ENCODE measurements around the gene LRRC27. TPM values are rescaled to one million over a fixed set of nuclear protein-coding genes. Genes with fewer than 3 reads are reported as not detected.
A peak's percentile ranks its signal among the peaks of the same experiment; 100 is the strongest.

LRRC27 gene
- total and polyA plus RNA-seq, 2 donors (not counting 1 experiment from before 2014, with no cell fraction given): 4.1 to 11.7 TPM

- H3K9me3 ChIP-seq (ENCODE audit: control insufficient read depth, insufficient read depth, low read depth, low read length): no peaks in the 10 kb centered on the region
- DNase-seq (ENCODE audit: low read depth in 2 of 2): no peak
- H3K27ac ChIP-seq (ENCODE audit: insufficient read depth, low read length): no peak overlapping the region
- H3K27me3 ChIP-seq (ENCODE audit: control insufficient read depth, insufficient read depth, low read length): no peaks in the 10 kb centered on the region
- H2AFZ ChIP-seq (ENCODE audit: low read length): no peak overlapping the region
- H3K4me3 ChIP-seq (replicated peaks in 1 of 4; ENCODE audit: control extremely low read depth in 1 of 4, insufficient read depth in 1 of 4, low read depth in 3 of 4, low read length in 4 of 4): no peak overlapping the region
- no peak overlapping the region for H3K4me2 ChIP-seq (ENCODE audit: extremely low read depth, insufficient read depth, low read length)
- H3K4me1 ChIP-seq (ENCODE audit: control insufficient read depth, extremely low read depth, insufficient read depth, low read length): no peaks in the 10 kb centered on the region
- H4K20me1 ChIP-seq (ENCODE audit: control insufficient read depth, extremely low read depth, insufficient read depth, low read length): no peaks in the 10 kb centered on the region
- H3K9ac ChIP-seq (ENCODE audit: insufficient read depth, low read length): no peak overlapping the region
- no peaks in the 10 kb centered on the region for H3K79me2 ChIP-seq (ENCODE audit: control insufficient read depth, insufficient read depth, low read length)
- H3K36me3 ChIP-seq (ENCODE audit: control insufficient read depth, insufficient read depth, low read length): peaks cover 2% of the 10 kb centered on the region
- TF ChIP-seq, protein P1, sequence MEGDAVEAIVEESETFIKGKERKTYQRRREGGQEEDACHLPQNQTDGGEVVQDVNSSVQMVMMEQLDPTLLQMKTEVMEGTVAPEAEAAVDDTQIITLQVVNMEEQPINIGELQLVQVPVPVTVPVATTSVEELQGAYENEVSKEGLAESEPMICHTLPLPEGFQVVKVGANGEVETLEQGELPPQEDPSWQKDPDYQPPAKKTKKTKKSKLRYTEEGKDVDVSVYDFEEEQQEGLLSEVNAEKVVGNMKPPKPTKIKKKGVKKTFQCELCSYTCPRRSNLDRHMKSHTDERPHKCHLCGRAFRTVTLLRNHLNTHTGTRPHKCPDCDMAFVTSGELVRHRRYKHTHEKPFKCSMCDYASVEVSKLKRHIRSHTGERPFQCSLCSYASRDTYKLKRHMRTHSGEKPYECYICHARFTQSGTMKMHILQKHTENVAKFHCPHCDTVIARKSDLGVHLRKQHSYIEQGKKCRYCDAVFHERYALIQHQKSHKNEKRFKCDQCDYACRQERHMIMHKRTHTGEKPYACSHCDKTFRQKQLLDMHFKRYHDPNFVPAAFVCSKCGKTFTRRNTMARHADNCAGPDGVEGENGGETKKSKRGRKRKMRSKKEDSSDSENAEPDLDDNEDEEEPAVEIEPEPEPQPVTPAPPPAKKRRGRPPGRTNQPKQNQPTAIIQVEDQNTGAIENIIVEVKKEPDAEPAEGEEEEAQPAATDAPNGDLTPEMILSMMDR (conservative IDR thresholded peaks at IDR 0.05 in 1 of 2, IDR thresholded peaks at IDR 0.05 in 1 of 2; ENCODE audit: low read depth in 1 of 2, low read length in 2 of 2): no peak
- no peak for TF ChIP-seq EZH2 (IDR thresholded peaks at IDR 0.05; ENCODE audit: low read length, missing control alignments)
Observed at GRCh38 chr10:132369636-132370185, 37.7 kb downstream of the LRRC27 start.

- Histone ChIP-seq H2AFZ (ENCODE audit: low read length) (no peak overlapping the region), H3K9ac (ENCODE audit: insufficient read depth, low read length) (no peak overlapping the region), H4K20me1 (ENCODE audit: control insufficient read depth, extremely low read depth, insufficient read depth, low read length) (no peaks in the 10 kb centered on the region), H3K36me3 (ENCODE audit: control insufficient read depth, insufficient read depth, low read length) (peaks cover 2% of the 10 kb centered on the region), H3K4me2 (ENCODE audit: extremely low read depth, insufficient read depth, low read length) (no peak overlapping the region), H3K79me2 (ENCODE audit: control insufficient read depth, insufficient read depth, low read length) (no peaks in the 10 kb centered on the region), H3K4me1 (ENCODE audit: control insufficient read depth, extremely low read depth, insufficient read depth, low read length) (no peaks in the 10 kb centered on the region), H3K27me3 (ENCODE audit: control insufficient read depth, insufficient read depth, low read length) (no peaks in the 10 kb centered on the region), H3K4me3 (replicated peaks in 1 of 4; ENCODE audit: control extremely low read depth in 1 of 4, insufficient read depth in 1 of 4, low read depth in 3 of 4, low read length in 4 of 4) (no peak overlapping the region), H3K9me3 (ENCODE audit: control insufficient read depth, insufficient read depth, low read depth, low read length) (no peaks in the 10 kb centered on the region), H3K27ac (ENCODE audit: insufficient read depth, low read length) (no peak overlapping the region)
- no peak for DNase-seq (ENCODE audit: low read depth in 2 of 2)
- no peak for TF ChIP-seq EZH2 (IDR thresholded peaks at IDR 0.05; ENCODE audit: low read length, missing control alignments)
Observed at GRCh38 chr10:132370426-132371340, 38.7 kb downstream of the LRRC27 start.

GRCh38 chr10:132371641-132372081, 39.7 kb downstream of the LRRC27 start:
- H3K27me3 ChIP-seq (ENCODE audit: control insufficient read depth, insufficient read depth, low read length): no peaks in the 10 kb centered on the region
- H3K9ac ChIP-seq (ENCODE audit: insufficient read depth, low read length): no peak overlapping the region
- no peaks in the 10 kb centered on the region for H3K36me3 ChIP-seq (ENCODE audit: control insufficient read depth, insufficient read depth, low read length)
- no peaks in the 10 kb centered on the region for H3K4me1 ChIP-seq (ENCODE audit: control insufficient read depth, extremely low read depth, insufficient read depth, low read length)
- no peak overlapping the region for H3K4me3 ChIP-seq (replicated peaks in 1 of 4; ENCODE audit: control extremely low read depth in 1 of 4, insufficient read depth in 1 of 4, low read depth in 3 of 4, low read length in 4 of 4)
- H3K27ac ChIP-seq (ENCODE audit: insufficient read depth, low read length): no peak overlapping the region
- H4K20me1 ChIP-seq (ENCODE audit: control insufficient read depth, extremely low read depth, insufficient read depth, low read length): no peaks in the 10 kb centered on the region
- DNase-seq (ENCODE audit: low read depth in 2 of 2): no peak
- H3K4me2 ChIP-seq (ENCODE audit: extremely low read depth, insufficient read depth, low read length): no peak overlapping the region
- TF ChIP-seq EZH2 (IDR thresholded peaks at IDR 0.05; ENCODE audit: low read length, missing control alignments): no peak
- TF ChIP-seq, protein P1 (conservative IDR thresholded peaks at IDR 0.05 in 1 of 2, IDR thresholded peaks at IDR 0.05 in 1 of 2; ENCODE audit: low read depth in 1 of 2, low read length in 2 of 2): peak in 1 of 2 donors; percentile 39
- no peak overlapping the region for H2AFZ ChIP-seq (ENCODE audit: low read length)
- no peaks in the 10 kb centered on the region for H3K79me2 ChIP-seq (ENCODE audit: control insufficient read depth, insufficient read depth, low read length)
- H3K9me3 ChIP-seq (ENCODE audit: control insufficient read depth, insufficient read depth, low read depth, low read length): no peaks in the 10 kb centered on the region
